Body of pancreas (tissue), 4 donors: Measurements from ENCODE around the gene TRMT61A. TPM values are rescaled to one million over a fixed set of nuclear protein-coding genes. Genes with fewer than 3 reads are reported as not detected.

Source experiments
- ATAC-seq: fragments of 150-250 bp; one replicate; pipeline ENCODE4 v1.9.1; 2016
- DNase-seq, 4 donors: peaks; one replicate each; pipeline ENCODE4 v3.0.0-alpha.2; 2019
- H3K27ac ChIP-seq, 4 donors: fragments of 200-600 bp; sonication (generic); 1 replicate in 3 of 4; 2 replicates in 1 of 4; pipeline versions ENCODE4 v1.5.1 to v1.6.1; 2016 to 2019; ENCODE audit warnings: mild to moderate bottlenecking in 1 of 4, mixed read lengths in 1 of 4, moderate library complexity in 1 of 4
- H3K27me3 ChIP-seq, 2 donors: fragments of 200-600 bp; sonication (generic); one replicate each; pipeline ENCODE4 v1.6.0; 2016; ENCODE audit warnings: mild to moderate bottlenecking in 1 of 2
- H3K36me3 ChIP-seq, 2 donors: fragments of 200-600 bp; sonication (generic); replicated peaks in 1 of 2; 2 replicates each; pipeline ENCODE4 v1.5.1; 2016; ENCODE audit warnings: low read depth in 2 of 2; ENCODE audit not compliant: insufficient read depth in 1 of 2
- H3K4me1 ChIP-seq: fragments of 200-600 bp; sonication (generic); one replicate; pipeline ENCODE4 v1.6.0; 2016
- H3K4me3 ChIP-seq, 2 donors: fragments of 200-600 bp; sonication (generic); 1 replicate in 1 of 2; 2 replicates in 1 of 2; pipeline ENCODE4 v1.5.1; 2016 to 2019
- H3K9me3 ChIP-seq, 3 donors: fragments of 200-600 bp; sonication (generic); 1 replicate in 2 of 3; 2 replicates in 1 of 3; pipeline ENCODE4 v1.5.1; 2016
- CTCF ChIP-seq, 7 experiments: fragments of 450-650 bp in 4 of 7; fragments of 200-600 bp in 3 of 7; sonication (generic) in 3 of 7; IDR thresholded peaks; one replicate each; pipeline ENCODE4 v1.5.1; 2016 to 2019; ENCODE audit warnings: antibody characterized with exemption in 7 of 7
- POLR2A ChIP-seq, 3 donors: fragments of 450-650 bp; IDR thresholded peaks; one replicate each; pipeline ENCODE4 v1.6.1; 2016; ENCODE audit warnings: antibody characterized with exemption in 3 of 3, mild to moderate bottlenecking in 2 of 3
- WGBS, 2 donors: methylation state at CpG; one replicate each; pipeline ENCODE4 v1.1.5; 2017; 5-methylcytosine and 5-hydroxymethylcytosine counted together
- intact Hi-C: fragments of 100-400 bp; cut with DNase I; formaldehyde crosslinking; loops from one replicate; pipeline ENCODE4 v1.15.1; 2023
- total RNA-seq, 2 donors: library from RNA; depleted of rRNA; stranded (reverse); fragments of >200 nt; gene quantifications; one replicate each; pipeline ENCODE4 v1.1.0, GENCODE V29; 2016

Gene TRMT61A
- total RNA-seq, 2 donors from 2014 or later: 7.9 to 10.4 TPM

- no peaks in the 10 kb centered on the region for H3K27me3 ChIP-seq
- DNase-seq (no peak), ATAC-seq (no peak)
- peaks cover 0 to 3% of the 10 kb centered on the region in 2 donors for H3K36me3 ChIP-seq
- 40 to 51% methylated on average over 15 of the region's 15 CpGs for WGBS, 2 donors
- no peaks in the 10 kb centered on the region for H3K9me3 ChIP-seq
- peaks cover 49% of the 10 kb centered on the region for H3K4me1 ChIP-seq
- peak overlapping the region in 1 of 4 donors; percentile 6 for H3K27ac ChIP-seq
- intact Hi-C loops: no loop called here
- TF ChIP-seq POLR2A (IDR thresholded peaks at IDR 0.05) (no peak), CTCF (IDR thresholded peaks at IDR 0.05) (no peak)
- no peak overlapping the region for H3K4me3 ChIP-seq
These were observed 28.2 kb downstream of the TRMT61A start for GRCh38 chr14:103556946-103557758.

- TF ChIP-seq CTCF (IDR thresholded peaks at IDR 0.05) (no peak), POLR2A (IDR thresholded peaks at IDR 0.05) (no peak)
- Histone ChIP-seq H3K27me3 (no peaks in the 10 kb centered on the region), H3K4me3 (no peak overlapping the region), H3K9me3 (no peaks in the 10 kb centered on the region), H3K4me1 (peaks cover 49% of the 10 kb centered on the region), H3K36me3 (peaks cover 0 to 3% of the 10 kb centered on the region in 2 donors), H3K27ac (peak overlapping the region in 1 of 4 donors; percentile 1)
- ATAC-seq (no peak), DNase-seq (no peak)
- intact Hi-C loops: no loop called here
- WGBS, 2 donors: 78 to 84% methylated on average over 16 of the region's 16 CpGs
These were observed 29.3 kb downstream of the TRMT61A start for GRCh38 chr14:103558071-103558882.

GRCh38 chr14:103559766-103560165 is 30.8 kb downstream of the TRMT61A start:
- Histone ChIP-seq H3K27ac (no peak overlapping the region), H3K4me3 (no peak overlapping the region), H3K9me3 (no peaks in the 10 kb centered on the region), H3K4me1 (peaks cover 62% of the 10 kb centered on the region), H3K27me3 (no peaks in the 10 kb centered on the region), H3K36me3 (peaks cover 0 to 3% of the 10 kb centered on the region in 2 donors)
- 60 to 62% methylated on average over 3 to 9 of the region's 9 CpGs for WGBS, 2 donors
- TF ChIP-seq POLR2A (IDR thresholded peaks at IDR 0.05) (no peak), CTCF (IDR thresholded peaks at IDR 0.05) (no peak)
- intact Hi-C loops: no loop called here
- DNase-seq (no peak), ATAC-seq (no peak)

GRCh38 chr14:103560691-103561090 is 31.7 kb downstream of the TRMT61A start:
- no peak for TF ChIP-seq POLR2A (IDR thresholded peaks at IDR 0.05)
- TF ChIP-seq CTCF (IDR thresholded peaks at IDR 0.05): no peak
- DNase-seq: no peak
- Histone ChIP-seq H3K27me3 (no peaks in the 10 kb centered on the region), H3K4me1 (peaks cover 66% of the 10 kb centered on the region), H3K27ac (no peak overlapping the region), H3K9me3 (no peaks in the 10 kb centered on the region), H3K4me3 (no peak overlapping the region), H3K36me3 (peaks cover 0 to 3% of the 10 kb centered on the region in 2 donors)
- 71 to 72% methylated on average over 8 of the region's 8 CpGs for WGBS, 2 donors
- ATAC-seq: no peak
- intact Hi-C loops: no loop called here
